ENCODE data around the gene NRP2.

The NRP2 gene

GRCh38 chr2:205682239-205682970, at the start of gene NRP2:
TSS of gene NRP2 (plus strand) at chr2:205682501. CDS start at chr2:205683291, 790 bp downstream.
- DNase-seq: peak; percentile 83

GRCh38 chr2:205633994-205634393, 48.3 kb upstream of the NRP2 start:
- no peak for DNase-seq

- DNase-seq: no peak
Observed at GRCh38 chr2:205636549-205637319, 45.6 kb upstream of the NRP2 start.

- no peak for DNase-seq
Observed at GRCh38 chr2:205637320-205637602, 45.0 kb upstream of the NRP2 start.

GRCh38 chr2:205637779-205638503, 44.4 kb upstream of the NRP2 start:
- no peak for DNase-seq

- DNase-seq: no peak
Observed at GRCh38 chr2:205640716-205641115, 41.6 kb upstream of the NRP2 start.

- no peak for DNase-seq
Observed at GRCh38 chr2:205642599-205643356, 39.5 kb upstream of the NRP2 start.

- DNase-seq: no peak
Observed at GRCh38 chr2:205643391-205643885, 38.9 kb upstream of the NRP2 start.

GRCh38 chr2:205644018-205644417, 38.3 kb upstream of the NRP2 start:
- no peak for DNase-seq

GRCh38 chr2:205646680-205647079, 35.6 kb upstream of the NRP2 start:
- no peak for DNase-seq

GRCh38 chr2:205650450-205650849, 31.9 kb upstream of the NRP2 start:
- DNase-seq: no peak

- DNase-seq: no peak
Observed at GRCh38 chr2:205650931-205651330, 31.4 kb upstream of the NRP2 start.

GRCh38 chr2:205651719-205652118, 30.6 kb upstream of the NRP2 start:
- no peak for DNase-seq

GRCh38 chr2:205654878-205655605, 27.3 kb upstream of the NRP2 start:
- DNase-seq: no peak

- DNase-seq: no peak
Observed at GRCh38 chr2:205655779-205656456, 26.4 kb upstream of the NRP2 start.

- no peak for DNase-seq
Observed at GRCh38 chr2:205656461-205656860, 25.8 kb upstream of the NRP2 start.

GRCh38 chr2:205656941-205657340, 25.4 kb upstream of the NRP2 start:
- DNase-seq: no peak

- DNase-seq: no peak
Observed at GRCh38 chr2:205657579-205657978, 24.7 kb upstream of the NRP2 start.

GRCh38 chr2:205658068-205658467, 24.2 kb upstream of the NRP2 start:
- no peak for DNase-seq

GRCh38 chr2:205658572-205658971, 23.7 kb upstream of the NRP2 start:
- no peak for DNase-seq

GRCh38 chr2:205659922-205660321, 22.4 kb upstream of the NRP2 start:
- DNase-seq: no peak
